AG04450 (cell line): Measurements from ENCODE around the gene CMTM7. TPM values are rescaled to one million over a fixed set of nuclear protein-coding genes. Genes with fewer than 3 reads are reported as not detected.
"Not testable (repeated sequence)": the region's sequence is repeated elsewhere in the genome, so short reads cannot be mapped to it uniquely, and the experiment has no call there.

ENCODE experiments used
- CTCF ChIA-PET: fragments of 300-600, 350-600 bp; formaldehyde crosslinking; extraction: SDS; loops from one replicate; lab custom pipeline; 2022; ENCODE audit warnings: antibody characterized with exemption, inconsistent platforms; lab: Charles Lee
- POLR2A ChIA-PET: fragments of 350-600 bp; formaldehyde crosslinking; extraction: SDS; loops from one replicate; lab custom pipeline; 2021; ENCODE audit warnings: antibody characterized with exemption, inconsistent platforms; lab: Yijun Ruan, JAX
- DNase-seq: peaks from one replicate; pipeline ENCODE4 v3.0.0-alpha.2; 2011; ENCODE audit warnings: low read depth, low spot score
- H3K27ac ChIP-seq: one replicate; pipeline ENCODE4 v1.5.1; 2012; ENCODE audit warnings: low read depth, low read length, control low read depth
- H3K27me3 ChIP-seq: one replicate; pipeline ENCODE4 v1.6.0; 2012; ENCODE audit warnings: low read length; ENCODE audit not compliant: control insufficient read depth, insufficient read depth
- H3K4me3 ChIP-seq: 2 replicates; pipeline ENCODE4 v1.5.1; 2011; ENCODE audit warnings: mild to moderate bottlenecking, low read depth, low read length, control low read depth
- H3K9me3 ChIP-seq: 2 replicates; pipeline ENCODE4 v1.5.1; 2012; ENCODE audit warnings: low read length; ENCODE audit not compliant: control insufficient read depth, insufficient read depth
- CTCF ChIP-seq: IDR thresholded peaks from 2 replicates; pipeline ENCODE4 v1.5.1; 2011; ENCODE audit warnings: low read depth, low read length, control low read depth, inconsistent platforms
- polyA plus RNA-seq: library from polyadenylated mRNA; depleted of rRNA; stranded (reverse); fragments of >200 nt; gene quantifications from 2 replicates; pipeline ENCODE4 v1.2.3, GENCODE V29; 2011

CMTM7 gene
- polyA plus RNA-seq, 1 experiment = 17.3 TPM

DNA sequence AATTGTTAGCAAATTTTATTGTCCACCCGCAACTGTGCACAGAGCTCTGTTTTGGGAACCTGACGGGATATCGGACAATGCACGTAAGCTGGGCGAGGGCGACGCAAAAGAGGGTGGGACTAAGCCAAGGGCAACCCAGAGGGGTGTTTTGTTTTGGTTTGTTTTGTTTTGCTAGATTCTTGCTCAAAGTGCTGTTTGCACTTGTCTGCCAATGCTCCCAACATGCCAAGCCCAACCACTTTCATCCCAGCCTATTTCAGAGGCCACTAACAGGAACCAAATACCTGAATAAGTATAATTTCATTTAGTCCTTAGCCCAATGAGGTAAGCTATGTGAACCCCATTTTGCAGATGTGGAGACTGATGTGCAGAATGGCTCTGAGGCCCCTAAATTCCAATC is 9.7 kb upstream of the CMTM7 start:
- CTCF ChIA-PET = interaction anchor here (1.1 kb wide), 1 partner anchor 86 kb away, joined by 6 read pairs; no protein-coding TSS in a partner anchor
- peaks cover 4% of the 10 kb centered on the region; the same call in 1 of the 2 replicates for H3K9me3 ChIP-seq
- no peak for TF ChIP-seq CTCF
- H3K4me3 ChIP-seq = no peak overlapping the region
- no peak for DNase-seq
- H3K27me3 ChIP-seq = peaks cover 17% of the 10 kb centered on the region
- H3K27ac ChIP-seq = no peak overlapping the region
- POLR2A ChIA-PET = no interaction called here

DNA sequence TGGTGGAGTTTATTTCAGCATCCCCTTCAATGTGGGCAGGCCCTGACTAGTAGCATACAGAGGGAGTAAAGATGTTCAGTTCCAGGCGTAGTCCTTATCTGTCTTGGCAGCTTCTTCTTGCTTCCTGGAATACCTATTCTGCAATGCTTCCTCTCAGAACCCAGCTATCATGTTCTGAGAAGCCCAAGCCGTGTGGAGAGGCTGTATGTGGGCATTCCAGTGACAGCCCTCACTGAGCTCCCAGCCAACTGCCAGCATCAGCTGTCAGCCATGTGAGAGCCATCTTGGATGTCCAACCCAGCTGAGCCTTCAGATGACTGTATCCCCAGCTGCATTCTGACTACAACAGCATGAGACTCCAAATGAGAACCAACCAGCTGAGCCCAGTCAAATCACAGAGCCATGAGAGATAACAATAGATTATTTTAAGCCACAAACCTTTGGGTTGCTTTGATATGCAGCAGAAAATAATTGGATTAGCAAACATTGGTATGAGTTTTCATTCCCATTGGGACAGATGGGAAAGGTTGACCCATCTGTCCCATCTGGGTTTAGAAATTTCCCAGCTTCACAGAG is 8.4 kb upstream of the CMTM7 start:
- peaks cover 4% of the 10 kb centered on the region; the same call in 1 of the 2 replicates for H3K9me3 ChIP-seq
- POLR2A ChIA-PET = no interaction called here
- CTCF ChIA-PET = interaction anchor here (0.9 to 1.1 kb wide), 2 partner anchors 8 to 85 kb away, joined by 4 to 6 read pairs; no protein-coding TSS in a partner anchor
- no peak for DNase-seq
- no peak overlapping the region for H3K4me3 ChIP-seq
- no peak for TF ChIP-seq CTCF
- peaks cover 17% of the 10 kb centered on the region for H3K27me3 ChIP-seq
- H3K27ac ChIP-seq = no peak overlapping the region

- peaks cover 4% of the 10 kb centered on the region; the same call in 1 of the 2 replicates for H3K9me3 ChIP-seq
- CTCF ChIA-PET = interaction anchor here (1.4 kb wide), 1 partner anchor 9 kb away, joined by 8 read pairs; no protein-coding TSS in a partner anchor
- POLR2A ChIA-PET = no interaction called here
- no peak overlapping the region for H3K27ac ChIP-seq
- TF ChIP-seq CTCF = no peak
- peaks cover 17% of the 10 kb centered on the region for H3K27me3 ChIP-seq
- no peak for DNase-seq
- no peak overlapping the region for H3K4me3 ChIP-seq
Observed at GRCh38 chr3:32384938-32385337, 6.7 kb upstream of the CMTM7 start.

GRCh38 chr3:32387512-32387911 is 4.1 kb upstream of the CMTM7 start:
- Histone ChIP-seq H3K27me3 (peaks cover 14% of the 10 kb centered on the region), H3K27ac (no peak overlapping the region), H3K4me3 (no peak overlapping the region), H3K9me3 (peaks cover 4% of the 10 kb centered on the region)
- ChIA-PET POLR2A (no interaction called here), CTCF (interaction anchor here (0.6 to 2.9 kb wide), 3 partner anchors 12 to 396 kb away, joined by 3 to 18 read pairs (median 3); no protein-coding TSS in a partner anchor)
- DNase-seq = no peak
- TF ChIP-seq CTCF = no peak

- POLR2A ChIA-PET, H3K27ac ChIP-seq, DNase-seq, H3K27me3 ChIP-seq, H3K9me3 ChIP-seq, H3K4me3 ChIP-seq: not testable (repeated sequence)
- CTCF ChIA-PET = interaction anchor here (0.8 to 3.5 kb wide), 3 partner anchors 9 to 15 kb away, joined by 3 to 24 read pairs (median 3); no protein-coding TSS in a partner anchor
Observed at GRCh38 chr3:32389577-32389976, 2.1 kb upstream of the CMTM7 start.
